Naive thymus-derived CD8-positive, alpha-beta T cell (primary cell): ENCODE results near the gene VSIR. TPM values are rescaled to one million over a fixed set of nuclear protein-coding genes. Genes with fewer than 3 reads are reported as not detected.

Experiments
- ATAC-seq, 2 donors: fragments of 150-1000 bp; cut with Tn5 transposase in 1 of 2; sonication (Bioruptor Pico), chemical (Tn5 transposase) in 1 of 2; 1 replicate in 1 of 2; 2 replicates in 1 of 2; pipeline ENCODE4 v1.10.0; 2021; ENCODE audit warnings: mild to moderate bottlenecking in 2 of 2, moderate library complexity in 2 of 2
- POLR2A ChIA-PET: fragments of 350-600 bp; sonication (Branson Sonifier 250); formaldehyde crosslinking; loops from one replicate; lab custom pipeline; 2021; ENCODE audit warnings: antibody characterized with exemption; lab: Charles Lee
- DNase-seq, 10 donors: peaks; one replicate each; pipeline versions ENCODE4 v3.0.0 to v3.0.0-alpha.2; 2020 to 2022
- H3K27ac Mint-ChIP-seq, 10 donors: one replicate each; pipeline ENCODE4 v1.8.0; 2020 to 2022; ENCODE audit warnings: mild to moderate bottlenecking in 10 of 10, mixed read lengths in 10 of 10, moderate library complexity in 4 of 10, inconsistent platforms in 1 of 10
- H3K27me3 Mint-ChIP-seq, 5 donors: one replicate each; pipeline ENCODE4 v1.8.0; 2021 to 2022; ENCODE audit warnings: mixed read lengths in 5 of 5
- H3K36me3 Mint-ChIP-seq, 3 donors: one replicate each; pipeline ENCODE4 v1.8.0; 2020 to 2022; ENCODE audit warnings: mixed read lengths in 3 of 3, mild to moderate bottlenecking in 2 of 3, inconsistent platforms in 1 of 3
- H3K4me1 Mint-ChIP-seq, 4 donors: one replicate each; pipeline ENCODE4 v1.8.0; 2021 to 2022; ENCODE audit warnings: mixed read lengths in 4 of 4
- H3K4me3 Mint-ChIP-seq, 10 donors: one replicate each; pipeline ENCODE4 v1.8.0; 2020 to 2022; ENCODE audit warnings: mild to moderate bottlenecking in 10 of 10, mixed read lengths in 10 of 10, moderate library complexity in 6 of 10, inconsistent platforms in 1 of 10
- H3K9me3 Mint-ChIP-seq, 9 donors: one replicate each; pipeline ENCODE4 v1.8.0; 2020 to 2022; ENCODE audit warnings: mixed read lengths in 9 of 9, mild to moderate bottlenecking in 3 of 9, inconsistent platforms in 1 of 9, moderate library complexity in 1 of 9
- polyA plus RNA-seq, 3 donors: library from polyadenylated mRNA; unstranded; fragments of 300-500 nt; fragmentation: Illumina TruSeq; gene quantifications; one replicate each; pipeline ENCODE4 v1.2.3, GENCODE V29; 2021
- total RNA-seq, 8 experiments: library from RNA in 2 of 8; stranded (reverse) in 2 of 8; gene quantifications; one replicate each; pipeline ENCODE4 v1.2.3 and lab custom pipeline; 2021 to 2026

The VSIR gene
- total and polyA plus RNA-seq, 5 experiments from 2014 or later: 102 to 343 (median 211) TPM

- Mint-ChIP-seq H3K4me3 (peak overlapping the region in 6 of 10 donors; percentile 8 to 93 (median 60)), H3K4me1 (peaks cover 28 to 66% (median 54%) of the 10 kb centered on the region in 4 donors)
Observed at GRCh38 chr10:71776481-71776925, 3.2 kb upstream of the VSIR start.

GRCh38 chr10:71774916-71775702 lies 1.8 kb upstream of the VSIR start:
- peak overlapping the region; percentile 80 to 99 (median 93) for H3K27ac Mint-ChIP-seq
- DNase-seq (no peak), ATAC-seq (no peak)
- no peaks in the 10 kb centered on the region for H3K9me3 Mint-ChIP-seq
- POLR2A ChIA-PET: interaction anchor here (0.8 to 25.4 kb wide), 8 partner anchors 8 to 406 kb away, joined by 3 to 1679 read pairs (median 25); partner anchors contain the start of genes C10orf105 and PSAP
- peaks cover 29 to 74% (median 59%) of the 10 kb centered on the region in 4 donors for H3K4me1 Mint-ChIP-seq
- peak overlapping the region; percentile 82 to 99 (median 94) for H3K4me3 Mint-ChIP-seq
- peaks cover 0 to 6% (median 5%) of the 10 kb centered on the region in 3 donors for H3K36me3 Mint-ChIP-seq
- H3K27me3 Mint-ChIP-seq: no peaks in the 10 kb centered on the region

More at GRCh38 chr10:71776481-71776925, 3.2 kb upstream of the VSIR start:
- H3K27me3 Mint-ChIP-seq: no peaks in the 10 kb centered on the region
- ATAC-seq: no peak
- no peaks in the 10 kb centered on the region for H3K9me3 Mint-ChIP-seq
- POLR2A ChIA-PET: interaction anchor here (0.6 to 25.4 kb wide), 4 partner anchors 10 to 75 kb away, joined by 5 to 1679 read pairs (median 100); partner anchors contain the start of gene C10orf105
- no peak for DNase-seq
- peaks cover 0 to 3% (median 2%) of the 10 kb centered on the region in 3 donors for H3K36me3 Mint-ChIP-seq
- H3K27ac Mint-ChIP-seq: peak overlapping the region in 7 of 10 donors; percentile 25 to 91 (median 74)

- DNase-seq (no peak), ATAC-seq (no peak)
- Mint-ChIP-seq H3K27me3 (no peaks in the 10 kb centered on the region), H3K36me3 (peaks cover 0 to 23% (median 9%) of the 10 kb centered on the region in 3 donors), H3K4me3 (peak overlapping the region; percentile 82 to 99 (median 94)), H3K9me3 (no peaks in the 10 kb centered on the region), H3K27ac (peak overlapping the region; percentile 80 to 98 (median 94)), H3K4me1 (peaks cover 33 to 87% (median 70%) of the 10 kb centered on the region in 4 donors)
- POLR2A ChIA-PET: interaction anchor here (0.6 to 25.4 kb wide), 17 partner anchors 9 to 563 kb away, joined by 3 to 1679 read pairs (median 4); partner anchors contain the start of genes C10orf105, PSAP and SLC29A3
Observed at GRCh38 chr10:71772832-71773220, 494 bp downstream of the VSIR start.

GRCh38 chr10:71771821-71772617 lies 1.3 kb downstream of the VSIR start:
- H3K27ac Mint-ChIP-seq: peak overlapping the region; percentile 80 to 98 (median 94)
- POLR2A ChIA-PET: interaction anchor here (0.9 to 25.4 kb wide), 13 partner anchors 8 to 564 kb away, joined by 3 to 1679 read pairs (median 4); partner anchors contain the start of genes ANAPC16, ASCC1, C10orf105 and PSAP
- peak overlapping the region; percentile 82 to 99 (median 94) for H3K4me3 Mint-ChIP-seq
- peaks cover 34 to 90% (median 72%) of the 10 kb centered on the region in 4 donors for H3K4me1 Mint-ChIP-seq
- no peak for ATAC-seq
- H3K36me3 Mint-ChIP-seq: peaks cover 0 to 27% (median 12%) of the 10 kb centered on the region in 3 donors
- no peaks in the 10 kb centered on the region for H3K27me3 Mint-ChIP-seq
- H3K9me3 Mint-ChIP-seq: no peaks in the 10 kb centered on the region
- peak in 1 of 10 donors; percentile 47 for DNase-seq

- ATAC-seq (no peak), DNase-seq (no peak)
- POLR2A ChIA-PET: interaction anchor here (0.9 to 25.4 kb wide), 7 partner anchors 10 to 445 kb away, joined by 3 to 1679 read pairs (median 13); partner anchors contain the start of genes ANAPC16, ASCC1, C10orf105 and PSAP
- Mint-ChIP-seq H3K36me3 (peaks cover 0 to 35% (median 14%) of the 10 kb centered on the region in 3 donors), H3K9me3 (no peaks in the 10 kb centered on the region), H3K27ac (peak overlapping the region; percentile 80 to 98 (median 94)), H3K4me1 (peaks cover 37 to 90% (median 74%) of the 10 kb centered on the region in 4 donors), H3K4me3 (peak overlapping the region; percentile 82 to 99 (median 94)), H3K27me3 (no peaks in the 10 kb centered on the region)
Observed at GRCh38 chr10:71771204-71771603, 2.1 kb downstream of the VSIR start.

- peaks cover 0 to 38% (median 14%) of the 10 kb centered on the region in 3 donors for H3K36me3 Mint-ChIP-seq
- POLR2A ChIA-PET: interaction anchor here (0.9 to 25.4 kb wide), 6 partner anchors 9 to 445 kb away, joined by 3 to 1679 read pairs (median 56); partner anchors contain the start of genes ANAPC16, ASCC1, C10orf105 and PSAP
- peaks cover 36 to 90% (median 74%) of the 10 kb centered on the region in 4 donors for H3K4me1 Mint-ChIP-seq
- peak overlapping the region; percentile 80 to 98 (median 95) for H3K27ac Mint-ChIP-seq
- no peaks in the 10 kb centered on the region for H3K27me3 Mint-ChIP-seq
- DNase-seq (no peak), ATAC-seq (no peak)
- H3K9me3 Mint-ChIP-seq: no peaks in the 10 kb centered on the region
- peak overlapping the region; percentile 82 to 99 (median 94) for H3K4me3 Mint-ChIP-seq
Observed at GRCh38 chr10:71770789-71771188, 2.5 kb downstream of the VSIR start.

GRCh38 chr10:71770255-71770654 lies 3.1 kb downstream of the VSIR start:
- ATAC-seq (no peak), DNase-seq (no peak)
- Mint-ChIP-seq H3K4me3 (peak overlapping the region; percentile 82 to 99 (median 94)), H3K4me1 (peaks cover 36 to 90% (median 74%) of the 10 kb centered on the region in 4 donors), H3K36me3 (peaks cover 0 to 44% (median 14%) of the 10 kb centered on the region in 3 donors), H3K9me3 (no peaks in the 10 kb centered on the region), H3K27me3 (no peaks in the 10 kb centered on the region), H3K27ac (peak overlapping the region; percentile 90 to 98 (median 95))
- POLR2A ChIA-PET: interaction anchor here (0.6 to 25.4 kb wide), 5 partner anchors 9 to 137 kb away, joined by 3 to 1679 read pairs (median 107); partner anchors contain the start of gene C10orf105

GRCh38 chr10:71769279-71769823 lies 4.0 kb downstream of the VSIR start:
- Mint-ChIP-seq H3K36me3 (peaks cover 0 to 53% (median 14%) of the 10 kb centered on the region in 3 donors), H3K27ac (peak overlapping the region; percentile 90 to 98 (median 95)), H3K9me3 (no peaks in the 10 kb centered on the region), H3K4me3 (peak overlapping the region; percentile 82 to 99 (median 94)), H3K4me1 (peaks cover 41 to 90% (median 74%) of the 10 kb centered on the region in 4 donors), H3K27me3 (no peaks in the 10 kb centered on the region)
- POLR2A ChIA-PET: interaction anchor here (1.1 to 25.4 kb wide), 5 partner anchors 9 to 82 kb away, joined by 4 to 1679 read pairs (median 107); partner anchors contain the start of genes C10orf105 and PSAP
- no peak for DNase-seq
- ATAC-seq: peak in 1 of 2 donors; percentile 2

- no peaks in the 10 kb centered on the region for H3K27me3 Mint-ChIP-seq
- POLR2A ChIA-PET: interaction anchor here (0.5 to 25.4 kb wide), 6 partner anchors 9 to 103 kb away, joined by 3 to 1679 read pairs (median 58); partner anchors contain the start of gene C10orf105
- peaks cover 0 to 66% (median 20%) of the 10 kb centered on the region in 3 donors for H3K36me3 Mint-ChIP-seq
- H3K4me1 Mint-ChIP-seq: peaks cover 45 to 96% (median 86%) of the 10 kb centered on the region in 4 donors
- H3K9me3 Mint-ChIP-seq: no peaks in the 10 kb centered on the region
- peak overlapping the region; percentile 68 to 94 (median 84) for H3K4me3 Mint-ChIP-seq
- ATAC-seq: no peak
- H3K27ac Mint-ChIP-seq: peak overlapping the region; percentile 91 to 98 (median 96)
- DNase-seq: no peak
Observed at GRCh38 chr10:71767420-71768035, 5.8 kb downstream of the VSIR start.

- ATAC-seq: no peak
- Mint-ChIP-seq H3K4me1 (peaks cover 45 to 96% (median 90%) of the 10 kb centered on the region in 4 donors), H3K9me3 (no peaks in the 10 kb centered on the region), H3K27me3 (no peaks in the 10 kb centered on the region), H3K4me3 (peak overlapping the region; percentile 68 to 88 (median 79)), H3K27ac (peak overlapping the region; percentile 81 to 98 (median 95)), H3K36me3 (peaks cover 0 to 72% (median 18%) of the 10 kb centered on the region in 3 donors)
- POLR2A ChIA-PET: interaction anchor here (1.2 to 25.4 kb wide), 4 partner anchors 9 to 66 kb away, joined by 6 to 1679 read pairs (median 101); partner anchors contain the start of gene C10orf105
- no peak for DNase-seq
Observed at GRCh38 chr10:71766717-71767419, 6.5 kb downstream of the VSIR start.
